GM12878 (cell line): ENCODE data around the gene DTX4. TPM values are rescaled to one million over a fixed set of nuclear protein-coding genes. Genes with fewer than 3 reads are reported as not detected.

Experiments
- BHLHE40 ChIP-seq, 2 experiments: fragments of 450-650 bp in 1 of 2; IDR thresholded peaks; 2 replicates each; pipeline ENCODE4 v1.6.1; 2011 to 2017; ENCODE audit warnings: low read depth in 2 of 2, borderline replicate concordance in 1 of 2, improper control_type of control experiment in 1 of 2, low read length in 1 of 2, mild to moderate bottlenecking in 1 of 2
- MTA2 ChIP-seq: fragments of 450-650 bp; IDR thresholded peaks from 2 replicates; pipeline ENCODE4 v1.6.1; 2016; ENCODE audit warnings: low read depth, mild to moderate bottlenecking, moderate library complexity
- MYC ChIP-seq: IDR thresholded peaks from 2 replicates; pipeline ENCODE4 v1.6.1; 2011; ENCODE audit warnings: mild to moderate bottlenecking, low read length, moderate library complexity, inconsistent platforms; ENCODE audit not compliant: insufficient read depth, insufficient replicate concordance, insufficient read length, severe bottlenecking
- RFX5 ChIP-seq: IDR thresholded peaks from 2 replicates; pipeline ENCODE4 v1.6.1; 2011; ENCODE audit warnings: low read depth, low read length, improper control_type of control experiment
- STAT3 ChIP-seq: IDR thresholded peaks from 2 replicates; pipeline ENCODE4 v1.6.1; 2011; ENCODE audit warnings: low read depth, low read length, improper control_type of control experiment
- ZNF217 ChIP-seq: fragments of 450-650 bp; IDR thresholded peaks from 2 replicates; pipeline ENCODE4 v1.6.1; 2017; ENCODE audit warnings: antibody characterized with exemption, mild to moderate bottlenecking
- polyA plus RNA-seq, 11 experiments: library from polyadenylated mRNA; depleted of rRNA in 4 of 11; unstranded in 6 of 11; stranded (reverse) in 5 of 11; fragments of >200 nt; fragmentation: Nextera tagmentation in 4 of 11; fragmentation: Illumina TruSeq in 1 of 11; extraction: Ambion mirVana in 4 of 11; extraction: Trizol in 1 of 11; gene quantifications; 1 replicate in 1 of 11; 2 replicates in 10 of 11; pipeline versions ENCODE4 v1.2.1 to v1.2.3, GENCODE V29; 2011 to 2016; ENCODE audit warnings: inconsistent platforms in 2 of 11, missing spikeins in 2 of 11, low read depth in 1 of 11
- total RNA-seq, 4 experiments: library from RNA; depleted of rRNA in 3 of 4; stranded (reverse); fragments of >200 nt in 3 of 4; fragmentation: Illumina TruSeq in 1 of 4; extraction: Trizol in 1 of 4; gene quantifications; 2 replicates each; pipeline versions ENCODE4 v1.2.1 to v1.2.3, GENCODE V29; 2013 to 2021
- TF ChIP-seq, protein P1 (sequence below): fragments of 450-650 bp; formaldehyde crosslinking; IDR thresholded peaks from 2 replicates; pipeline ENCODE4 v1.4.0; 2020; ENCODE audit warnings: mild to moderate bottlenecking, moderate library complexity
- TF ChIP-seq, protein P2 (sequence below): IDR thresholded peaks from 2 replicates; pipeline ENCODE4 v1.6.1; 2012; ENCODE audit warnings: improper control_type of control experiment, low read depth, low read length; ENCODE audit not compliant: insufficient replicate concordance
- TF ChIP-seq, protein P3 (sequence below): IDR thresholded peaks from 2 replicates; pipeline ENCODE4 v1.6.1; 2011; ENCODE audit warnings: borderline replicate concordance, low read depth, mild to moderate bottlenecking, moderate library complexity, low read length; ENCODE audit not compliant: insufficient read depth, poor library complexity, severe bottlenecking
- TF ChIP-seq, protein P4 (sequence below): fragments of 450-650 bp; IDR thresholded peaks from 2 replicates; pipeline ENCODE4 v1.6.1; 2017; ENCODE audit warnings: mild to moderate bottlenecking

DTX4 gene
- total and polyA plus RNA-seq, 10 of the 15 experiments (the other 5 are each of a cell fraction or from before 2014, with no cell fraction given) = 3.8 to 25.8 (median 10.5) TPM

DNA sequence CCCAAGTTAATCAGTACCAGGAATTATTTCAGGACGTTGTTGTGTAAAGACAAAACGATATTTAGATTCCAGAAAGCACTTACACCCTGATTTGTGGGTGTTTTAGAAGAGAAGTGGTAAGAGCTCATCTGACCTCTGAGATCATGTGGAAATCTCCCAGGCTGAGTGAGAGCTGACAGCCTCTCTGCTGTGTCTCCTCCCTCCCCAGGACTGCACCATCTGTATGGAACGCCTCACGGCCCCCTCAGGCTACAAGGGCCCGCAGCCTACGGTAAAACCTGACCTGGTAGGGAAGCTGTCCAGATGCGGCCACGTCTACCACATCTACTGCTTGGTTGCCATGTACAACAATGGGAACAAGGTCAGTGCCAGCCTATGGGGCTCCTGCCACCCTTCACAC lies 20.0 kb downstream of the DTX4 start (continued):
- TF ChIP-seq, protein P1, sequence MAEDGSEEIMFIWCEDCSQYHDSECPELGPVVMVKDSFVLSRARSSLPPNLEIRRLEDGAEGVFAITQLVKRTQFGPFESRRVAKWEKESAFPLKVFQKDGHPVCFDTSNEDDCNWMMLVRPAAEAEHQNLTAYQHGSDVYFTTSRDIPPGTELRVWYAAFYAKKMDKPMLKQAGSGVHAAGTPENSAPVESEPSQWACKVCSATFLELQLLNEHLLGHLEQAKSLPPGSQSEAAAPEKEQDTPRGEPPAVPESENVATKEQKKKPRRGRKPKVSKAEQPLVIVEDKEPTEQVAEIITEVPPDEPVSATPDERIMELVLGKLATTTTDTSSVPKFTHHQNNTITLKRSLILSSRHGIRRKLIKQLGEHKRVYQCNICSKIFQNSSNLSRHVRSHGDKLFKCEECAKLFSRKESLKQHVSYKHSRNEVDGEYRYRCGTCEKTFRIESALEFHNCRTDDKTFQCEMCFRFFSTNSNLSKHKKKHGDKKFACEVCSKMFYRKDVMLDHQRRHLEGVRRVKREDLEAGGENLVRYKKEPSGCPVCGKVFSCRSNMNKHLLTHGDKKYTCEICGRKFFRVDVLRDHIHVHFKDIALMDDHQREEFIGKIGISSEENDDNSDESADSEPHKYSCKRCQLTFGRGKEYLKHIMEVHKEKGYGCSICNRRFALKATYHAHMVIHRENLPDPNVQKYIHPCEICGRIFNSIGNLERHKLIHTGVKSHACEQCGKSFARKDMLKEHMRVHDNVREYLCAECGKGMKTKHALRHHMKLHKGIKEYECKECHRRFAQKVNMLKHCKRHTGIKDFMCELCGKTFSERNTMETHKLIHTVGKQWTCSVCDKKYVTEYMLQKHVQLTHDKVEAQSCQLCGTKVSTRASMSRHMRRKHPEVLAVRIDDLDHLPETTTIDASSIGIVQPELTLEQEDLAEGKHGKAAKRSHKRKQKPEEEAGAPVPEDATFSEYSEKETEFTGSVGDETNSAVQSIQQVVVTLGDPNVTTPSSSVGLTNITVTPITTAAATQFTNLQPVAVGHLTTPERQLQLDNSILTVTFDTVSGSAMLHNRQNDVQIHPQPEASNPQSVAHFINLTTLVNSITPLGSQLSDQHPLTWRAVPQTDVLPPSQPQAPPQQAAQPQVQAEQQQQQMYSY = no peak
- TF ChIP-seq MTA2 (no peak), RFX5 (no peak), BHLHE40 (IDR thresholded peaks at IDR 0.05; ENCODE audit: borderline replicate concordance in 1 of 2, low read depth in 2 of 2, low read length in 1 of 2) (no peak), ZNF217 (no peak), STAT3 (no peak), MYC (no peak)
- TF ChIP-seq, protein P2, sequence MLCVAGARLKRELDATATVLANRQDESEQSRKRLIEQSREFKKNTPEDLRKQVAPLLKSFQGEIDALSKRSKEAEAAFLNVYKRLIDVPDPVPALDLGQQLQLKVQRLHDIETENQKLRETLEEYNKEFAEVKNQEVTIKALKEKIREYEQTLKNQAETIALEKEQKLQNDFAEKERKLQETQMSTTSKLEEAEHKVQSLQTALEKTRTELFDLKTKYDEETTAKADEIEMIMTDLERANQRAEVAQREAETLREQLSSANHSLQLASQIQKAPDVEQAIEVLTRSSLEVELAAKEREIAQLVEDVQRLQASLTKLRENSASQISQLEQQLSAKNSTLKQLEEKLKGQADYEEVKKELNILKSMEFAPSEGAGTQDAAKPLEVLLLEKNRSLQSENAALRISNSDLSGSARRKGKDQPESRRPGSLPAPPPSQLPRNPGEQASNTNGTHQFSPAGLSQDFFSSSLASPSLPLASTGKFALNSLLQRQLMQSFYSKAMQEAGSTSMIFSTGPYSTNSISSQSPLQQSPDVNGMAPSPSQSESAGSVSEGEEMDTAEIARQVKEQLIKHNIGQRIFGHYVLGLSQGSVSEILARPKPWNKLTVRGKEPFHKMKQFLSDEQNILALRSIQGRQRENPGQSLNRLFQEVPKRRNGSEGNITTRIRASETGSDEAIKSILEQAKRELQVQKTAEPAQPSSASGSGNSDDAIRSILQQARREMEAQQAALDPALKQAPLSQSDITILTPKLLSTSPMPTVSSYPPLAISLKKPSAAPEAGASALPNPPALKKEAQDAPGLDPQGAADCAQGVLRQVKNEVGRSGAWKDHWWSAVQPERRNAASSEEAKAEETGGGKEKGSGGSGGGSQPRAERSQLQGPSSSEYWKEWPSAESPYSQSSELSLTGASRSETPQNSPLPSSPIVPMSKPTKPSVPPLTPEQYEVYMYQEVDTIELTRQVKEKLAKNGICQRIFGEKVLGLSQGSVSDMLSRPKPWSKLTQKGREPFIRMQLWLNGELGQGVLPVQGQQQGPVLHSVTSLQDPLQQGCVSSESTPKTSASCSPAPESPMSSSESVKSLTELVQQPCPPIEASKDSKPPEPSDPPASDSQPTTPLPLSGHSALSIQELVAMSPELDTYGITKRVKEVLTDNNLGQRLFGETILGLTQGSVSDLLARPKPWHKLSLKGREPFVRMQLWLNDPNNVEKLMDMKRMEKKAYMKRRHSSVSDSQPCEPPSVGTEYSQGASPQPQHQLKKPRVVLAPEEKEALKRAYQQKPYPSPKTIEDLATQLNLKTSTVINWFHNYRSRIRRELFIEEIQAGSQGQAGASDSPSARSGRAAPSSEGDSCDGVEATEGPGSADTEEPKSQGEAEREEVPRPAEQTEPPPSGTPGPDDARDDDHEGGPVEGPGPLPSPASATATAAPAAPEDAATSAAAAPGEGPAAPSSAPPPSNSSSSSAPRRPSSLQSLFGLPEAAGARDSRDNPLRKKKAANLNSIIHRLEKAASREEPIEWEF = no peak
- TF ChIP-seq, protein P3, sequence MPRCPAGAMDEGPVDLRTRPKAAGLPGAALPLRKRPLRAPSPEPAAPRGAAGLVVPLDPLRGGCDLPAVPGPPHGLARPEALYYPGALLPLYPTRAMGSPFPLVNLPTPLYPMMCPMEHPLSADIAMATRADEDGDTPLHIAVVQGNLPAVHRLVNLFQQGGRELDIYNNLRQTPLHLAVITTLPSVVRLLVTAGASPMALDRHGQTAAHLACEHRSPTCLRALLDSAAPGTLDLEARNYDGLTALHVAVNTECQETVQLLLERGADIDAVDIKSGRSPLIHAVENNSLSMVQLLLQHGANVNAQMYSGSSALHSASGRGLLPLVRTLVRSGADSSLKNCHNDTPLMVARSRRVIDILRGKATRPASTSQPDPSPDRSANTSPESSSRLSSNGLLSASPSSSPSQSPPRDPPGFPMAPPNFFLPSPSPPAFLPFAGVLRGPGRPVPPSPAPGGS = no peak
- TF ChIP-seq, protein P4, sequence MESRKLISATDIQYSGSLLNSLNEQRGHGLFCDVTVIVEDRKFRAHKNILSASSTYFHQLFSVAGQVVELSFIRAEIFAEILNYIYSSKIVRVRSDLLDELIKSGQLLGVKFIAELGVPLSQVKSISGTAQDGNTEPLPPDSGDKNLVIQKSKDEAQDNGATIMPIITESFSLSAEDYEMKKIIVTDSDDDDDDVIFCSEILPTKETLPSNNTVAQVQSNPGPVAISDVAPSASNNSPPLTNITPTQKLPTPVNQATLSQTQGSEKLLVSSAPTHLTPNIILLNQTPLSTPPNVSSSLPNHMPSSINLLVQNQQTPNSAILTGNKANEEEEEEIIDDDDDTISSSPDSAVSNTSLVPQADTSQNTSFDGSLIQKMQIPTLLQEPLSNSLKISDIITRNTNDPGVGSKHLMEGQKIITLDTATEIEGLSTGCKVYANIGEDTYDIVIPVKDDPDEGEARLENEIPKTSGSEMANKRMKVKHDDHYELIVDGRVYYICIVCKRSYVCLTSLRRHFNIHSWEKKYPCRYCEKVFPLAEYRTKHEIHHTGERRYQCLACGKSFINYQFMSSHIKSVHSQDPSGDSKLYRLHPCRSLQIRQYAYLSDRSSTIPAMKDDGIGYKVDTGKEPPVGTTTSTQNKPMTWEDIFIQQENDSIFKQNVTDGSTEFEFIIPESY = no peak
